NOMO-1 (cell line): ENCODE data around the gene BMP2.

ENCODE experiments used
- DNase-seq, 2 experiments: peaks; one replicate each; lab custom pipeline; 2025; ENCODE audit not compliant: unreplicated experiment in 2 of 2; lab: John Stamatoyannopoulos, UW

The BMP2 gene

GRCh38 chr20:6767126-6767535 is 355 bp upstream of the BMP2 start:
- DNase-seq = peak in 1 of 2 experiments; percentile 31

GRCh38 chr20:6768228-6769140 is 998 bp downstream of the BMP2 start:
- DNase-seq = peak; percentile 11 to 23

- peak; percentile 3 to 12 for DNase-seq
Measured at GRCh38 chr20:6769903-6770785, 2.7 kb downstream of the BMP2 start.

- DNase-seq = no peak
Measured at GRCh38 chr20:6770786-6771100, 3.3 kb downstream of the BMP2 start.

- no peak for DNase-seq
Measured at GRCh38 chr20:6780433-6781190, 13.1 kb downstream of the BMP2 start.

GRCh38 chr20:6783752-6784151 is 16.3 kb downstream of the BMP2 start:
- no peak for DNase-seq

- DNase-seq = peak; percentile 9 to 21
Measured at GRCh38 chr20:6784210-6784631, 16.7 kb downstream of the BMP2 start.

- no peak for DNase-seq
Measured at GRCh38 chr20:6784767-6785166, 17.3 kb downstream of the BMP2 start.

- DNase-seq = no peak
Measured at GRCh38 chr20:6786548-6786947, 19.1 kb downstream of the BMP2 start.

- no peak for DNase-seq
Measured at GRCh38 chr20:6792789-6793188, 25.3 kb downstream of the BMP2 start.

GRCh38 chr20:6802227-6802626 is 34.7 kb downstream of the BMP2 start:
- no peak for DNase-seq

GRCh38 chr20:6806275-6806674 is 38.8 kb downstream of the BMP2 start:
- no peak for DNase-seq

GRCh38 chr20:6811262-6812035 is 44.0 kb downstream of the BMP2 start:
- DNase-seq = no peak

GRCh38 chr20:6812530-6812929 is 45.0 kb downstream of the BMP2 start:
- no peak for DNase-seq

- DNase-seq = no peak
Measured at GRCh38 chr20:6814945-6815344, 47.5 kb downstream of the BMP2 start.

GRCh38 chr20:6818033-6818808 is 50.7 kb downstream of the BMP2 start:
- no peak for DNase-seq

- DNase-seq = no peak
Measured at GRCh38 chr20:6819599-6819998, 52.1 kb downstream of the BMP2 start.

- no peak for DNase-seq
Measured at GRCh38 chr20:6824401-6824800, 56.9 kb downstream of the BMP2 start.

- no peak for DNase-seq
Measured at GRCh38 chr20:6827472-6827871, 60.0 kb downstream of the BMP2 start.
